HG03135 (cell line): Measurements from ENCODE around the gene RPGRIP1L.

Experiments
- ATAC-seq: cut with Tn5 transposase; IDR thresholded peaks from one replicate; pipeline ENCODE4 v1.9.1; 2021; ENCODE audit warnings: mild to moderate bottlenecking, moderate library complexity; ENCODE audit not compliant: unreplicated experiment

Gene RPGRIP1L

GRCh38 chr16:53664724-53665345 lies 38.8 kb downstream of the RPGRIP1L start:
- ATAC-seq = no peak

DNA sequence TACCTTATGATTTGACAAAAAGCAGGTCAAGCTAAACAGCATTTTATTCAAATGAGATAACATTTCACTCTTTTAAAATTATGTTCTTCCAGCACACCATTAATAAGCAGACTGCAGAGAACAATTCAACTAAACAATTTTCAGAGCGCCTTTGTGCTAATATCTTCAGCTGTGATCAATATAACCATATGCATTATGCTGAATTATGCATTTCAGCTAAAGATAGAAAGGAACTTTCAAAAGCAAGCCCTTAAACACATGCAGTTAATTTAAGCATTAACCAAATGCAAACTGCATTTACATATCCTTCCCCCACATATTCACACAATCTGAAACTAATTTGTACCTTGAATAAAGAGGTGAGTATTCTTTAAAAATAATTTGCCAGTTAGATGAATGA lies 41.6 kb downstream of the RPGRIP1L start:
- no peak for ATAC-seq

GRCh38 chr16:53654946-53655345 lies 48.7 kb downstream of the RPGRIP1L start:
- ATAC-seq = no peak

GRCh38 chr16:53651357-53651756 lies 52.3 kb downstream of the RPGRIP1L start:
- ATAC-seq = no peak

- ATAC-seq = no peak
Measured at GRCh38 chr16:53646506-53646905, 57.2 kb downstream of the RPGRIP1L start.

- ATAC-seq = no peak
Measured at GRCh38 chr16:53643474-53643873, 60.2 kb downstream of the RPGRIP1L start.

DNA sequence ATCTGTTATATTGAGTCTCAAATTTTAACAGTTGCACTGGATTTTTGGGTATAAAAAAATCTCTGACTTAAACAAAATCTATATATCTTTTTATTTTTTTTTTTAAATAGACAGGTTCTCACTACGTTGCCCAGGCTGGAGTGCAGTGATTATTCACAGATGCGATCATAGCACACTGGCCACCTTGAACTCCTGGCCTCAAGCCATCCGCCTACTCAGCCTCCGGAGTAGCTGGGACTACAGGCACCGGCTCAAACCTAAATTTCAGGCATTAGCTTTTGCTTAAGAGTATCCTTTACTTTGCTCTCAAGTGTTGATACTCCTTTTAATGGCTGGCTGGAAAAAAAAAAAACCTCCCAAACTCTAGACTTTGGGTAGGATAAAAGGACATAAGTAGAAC lies 61.6 kb downstream of the RPGRIP1L start:
- no peak for ATAC-seq

GRCh38 chr16:53636978-53637377 lies 66.7 kb downstream of the RPGRIP1L start:
- no peak for ATAC-seq

- no peak for ATAC-seq
Measured at GRCh38 chr16:53632526-53632925, 71.1 kb downstream of the RPGRIP1L start.

DNA sequence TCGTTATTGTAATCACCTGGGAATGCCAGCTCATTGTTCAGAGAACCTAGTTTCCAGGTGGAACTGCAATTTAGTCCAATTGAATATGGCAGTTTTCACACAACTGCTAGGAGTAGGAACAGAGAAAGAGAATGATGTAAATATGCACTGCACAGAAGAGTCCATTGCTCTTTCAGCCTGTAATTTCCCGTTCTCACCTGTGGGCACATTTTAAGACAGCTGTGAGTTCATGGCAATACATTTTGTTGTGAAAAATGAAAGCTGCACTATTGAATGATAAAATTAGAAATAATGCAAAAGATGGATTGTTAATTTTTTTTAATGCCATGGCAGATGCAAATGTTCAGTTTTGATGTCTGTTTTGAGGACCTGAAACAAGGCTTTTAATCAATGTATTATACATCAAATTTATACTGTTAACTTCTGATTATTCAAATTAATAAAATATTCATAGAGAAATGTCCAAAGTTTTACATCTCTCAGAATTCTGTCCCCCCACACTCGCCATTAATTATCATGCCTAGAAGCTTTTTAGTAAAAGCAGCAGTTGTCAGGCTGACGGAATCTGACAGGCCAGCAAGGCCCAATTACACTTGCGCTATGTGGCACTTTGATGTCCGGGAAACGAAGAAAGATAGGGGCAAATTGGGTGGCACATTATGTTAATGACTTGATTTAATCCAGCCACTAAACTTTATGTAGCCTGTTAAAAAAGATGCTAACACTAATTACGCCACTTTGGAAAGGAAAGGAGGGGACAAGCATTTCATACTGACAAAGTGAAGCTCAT lies 72.2 kb downstream of the RPGRIP1L start:
- no peak for ATAC-seq

- ATAC-seq = no peak
Measured at GRCh38 chr16:53629607-53630312, 73.9 kb downstream of the RPGRIP1L start.

DNA sequence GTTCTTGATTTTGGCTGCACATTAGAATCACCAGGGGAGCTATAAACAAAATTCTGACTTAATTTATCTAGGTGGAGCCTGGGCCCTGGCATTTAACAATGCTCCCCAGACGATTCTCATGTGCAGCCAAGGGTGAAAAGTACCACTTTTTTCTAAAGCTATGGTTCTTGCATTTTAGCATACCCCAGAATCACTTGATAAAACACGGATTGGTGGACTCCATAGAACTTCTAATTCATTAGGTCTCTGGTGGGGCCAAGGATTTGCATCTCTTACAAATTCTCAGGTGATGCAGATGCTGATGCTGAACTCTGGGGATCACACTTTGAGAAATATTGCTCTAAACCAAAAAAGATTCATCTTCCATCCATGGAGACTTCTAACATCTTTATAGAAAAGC lies 74.5 kb downstream of the RPGRIP1L start:
- no peak for ATAC-seq

DNA sequence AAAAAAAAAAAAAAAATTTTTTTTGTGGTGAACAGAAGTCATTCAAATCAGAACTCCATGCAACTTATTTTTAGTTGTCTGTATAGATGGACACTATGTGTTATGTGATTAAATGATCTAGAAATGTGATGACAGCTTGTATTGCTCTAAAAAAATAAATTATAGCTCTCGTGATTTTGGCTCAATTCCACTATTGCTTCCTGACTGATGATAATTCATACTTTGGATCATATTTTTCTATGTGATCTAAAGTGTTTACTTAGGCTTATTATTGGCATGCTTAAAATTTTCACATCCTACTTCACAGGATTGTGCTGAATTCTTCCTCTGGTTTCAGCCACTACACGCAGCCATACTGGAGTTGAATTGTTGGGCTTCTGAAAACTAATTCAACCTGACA lies 76.8 kb downstream of the RPGRIP1L start:
- ATAC-seq = no peak

DNA sequence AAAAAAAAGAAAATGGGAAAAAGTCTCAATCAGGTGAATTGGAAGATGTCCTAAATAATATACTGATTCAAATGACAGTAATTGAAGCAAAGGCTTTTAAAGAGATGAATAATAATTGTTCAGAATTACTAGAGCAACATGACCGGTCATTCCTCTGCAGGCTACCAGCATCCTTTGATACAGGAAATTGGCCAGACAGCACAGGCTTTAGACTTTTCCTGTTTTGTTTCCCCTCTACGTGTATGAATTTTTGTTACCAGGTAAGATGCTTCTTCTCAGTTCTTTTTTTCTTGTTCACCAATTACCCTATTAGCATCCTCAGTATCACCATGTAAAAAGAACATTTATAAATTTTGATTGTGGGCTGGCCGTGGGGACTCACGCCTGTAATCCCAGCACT lies 77.5 kb downstream of the RPGRIP1L start:
- ATAC-seq = no peak

- no peak for ATAC-seq
Measured at GRCh38 chr16:53625221-53625620, 78.4 kb downstream of the RPGRIP1L start.

GRCh38 chr16:53622315-53622714 lies 81.3 kb downstream of the RPGRIP1L start:
- ATAC-seq = no peak

DNA sequence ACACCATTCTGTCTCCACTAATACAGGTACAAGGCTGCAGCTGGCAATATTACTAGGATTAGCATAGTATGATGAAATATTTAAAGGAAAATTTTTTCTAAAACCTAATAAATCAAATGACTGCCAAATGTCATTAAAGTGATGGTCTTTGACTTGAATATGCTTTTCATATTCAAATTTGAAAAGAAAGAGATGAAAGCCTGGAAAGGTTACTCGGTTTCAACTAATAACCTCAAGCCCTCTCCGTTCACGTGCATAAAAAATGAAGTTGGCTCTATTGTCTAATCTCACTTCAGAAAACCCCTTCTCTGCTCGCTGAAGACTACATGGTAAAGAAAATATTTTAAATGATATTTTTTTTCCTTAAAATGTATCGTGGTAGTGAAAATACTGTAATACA lies 83.2 kb downstream of the RPGRIP1L start:
- ATAC-seq = no peak

- no peak for ATAC-seq
Measured at GRCh38 chr16:53619235-53619634, 84.4 kb downstream of the RPGRIP1L start.

- no peak for ATAC-seq
Measured at GRCh38 chr16:53614346-53614745, 89.3 kb downstream of the RPGRIP1L start.

GRCh38 chr16:53612003-53612402 lies 91.7 kb downstream of the RPGRIP1L start:
- no peak for ATAC-seq

GRCh38 chr16:53611179-53611696 lies 92.4 kb downstream of the RPGRIP1L start:
- no peak for ATAC-seq

DNA sequence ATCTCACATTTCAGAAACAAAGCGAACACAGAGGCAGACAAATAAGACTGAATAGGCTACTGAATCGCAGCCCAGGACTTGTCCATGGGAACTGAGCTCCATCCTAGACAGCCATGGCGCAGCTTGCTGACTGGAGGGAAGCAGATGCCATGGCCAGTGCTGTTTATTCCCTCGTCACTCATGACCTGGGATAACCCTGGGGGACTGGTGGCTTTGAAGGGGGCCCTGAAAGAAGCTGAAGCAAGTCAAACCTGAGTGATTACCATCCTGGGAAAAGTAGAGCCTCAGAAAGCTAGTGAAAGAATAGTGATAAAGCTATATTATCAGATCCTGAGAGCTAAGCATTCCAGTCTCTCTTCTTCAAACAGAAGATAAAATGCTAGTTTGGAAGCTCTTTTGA lies 94.1 kb downstream of the RPGRIP1L start:
- ATAC-seq = no peak
